HEK293T (cell line): ENCODE results near the gene ACKR3.

Experiments
- ARNT ChIP-seq: fragments of 450-650 bp; IDR thresholded peaks from 2 replicates; pipeline ENCODE4 v1.6.1; 2017; ENCODE audit warnings: mild to moderate bottlenecking
- BHLHE40 ChIP-seq: fragments of 450-650 bp; IDR thresholded peaks from 2 replicates; pipeline ENCODE4 v1.6.1; 2016; ENCODE audit warnings: mild to moderate bottlenecking, moderate library complexity, borderline replicate concordance
- FOXK2 ChIP-seq: fragments of 450-650 bp; IDR thresholded peaks from 2 replicates; pipeline ENCODE4 v1.6.1; 2016; ENCODE audit warnings: mild to moderate bottlenecking
- FOXM1 ChIP-seq: fragments of 450-650 bp; IDR thresholded peaks from 2 replicates; pipeline ENCODE4 v1.6.1; 2017; ENCODE audit warnings: mild to moderate bottlenecking, borderline replicate concordance
- L3MBTL2 ChIP-seq: fragments of 450-650 bp; conservative IDR thresholded peaks from 2 replicates; pipeline ENCODE4 v1.6.1; 2016; ENCODE audit warnings: mild to moderate bottlenecking
- LEF1 ChIP-seq: fragments of 450-650 bp; IDR thresholded peaks from 2 replicates; pipeline ENCODE4 v1.6.1; 2017; ENCODE audit warnings: mild to moderate bottlenecking, borderline replicate concordance
- SUZ12 ChIP-seq: fragments of 450-650 bp; IDR thresholded peaks from 2 replicates; pipeline ENCODE4 v1.6.1; 2016; ENCODE audit warnings: mild to moderate bottlenecking
- TARDBP ChIP-seq: fragments of 450-650 bp; IDR thresholded peaks from 2 replicates; pipeline ENCODE4 v1.6.1; 2016
- TF ChIP-seq, protein P1 (sequence below): fragments of 450-650 bp; IDR thresholded peaks from 2 replicates; pipeline ENCODE4 v1.6.1; 2016

DNA sequence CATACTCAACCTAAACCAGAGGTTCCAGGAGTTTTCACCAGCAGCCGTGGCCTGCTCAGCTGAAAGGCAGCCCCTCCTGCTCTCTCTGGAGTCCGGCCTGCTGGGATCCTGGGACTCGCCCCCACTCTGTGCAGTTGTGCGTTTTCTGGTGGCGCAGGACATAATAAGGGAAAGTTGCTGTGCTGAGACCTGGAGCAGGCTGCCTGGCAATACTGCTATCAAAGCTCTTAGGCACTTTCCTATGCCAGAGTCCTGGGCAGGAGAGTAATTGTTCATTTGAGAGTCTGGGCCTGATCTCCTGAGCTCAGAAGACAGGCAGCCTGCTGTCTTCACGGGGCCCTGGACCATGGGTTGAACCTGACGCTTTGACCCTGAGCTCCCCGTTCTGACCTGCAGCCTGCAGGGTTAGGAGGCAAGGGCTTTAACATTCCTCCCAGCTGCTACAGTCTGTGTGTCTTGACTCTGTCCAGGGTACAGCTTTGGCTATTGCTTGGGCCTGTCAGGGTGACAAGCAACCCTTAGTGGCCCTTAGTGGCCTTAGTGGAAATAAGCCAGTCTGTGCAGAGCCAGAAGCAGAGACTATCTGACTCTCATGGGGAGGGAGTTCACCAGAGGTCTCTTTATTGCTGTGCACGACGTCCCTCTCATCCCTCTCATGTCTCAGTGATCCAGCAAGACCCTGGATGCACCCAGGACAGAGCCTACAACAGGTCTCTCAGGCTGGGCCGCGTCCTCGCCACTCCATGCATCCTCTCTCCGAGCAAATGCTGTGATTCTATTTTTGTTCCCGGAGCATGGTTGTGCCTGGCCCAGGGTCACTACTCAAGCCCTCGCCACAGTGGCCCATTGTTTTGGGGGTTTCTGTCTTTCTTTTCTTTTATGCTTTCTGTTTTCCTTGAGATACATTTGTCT is 60.6 kb downstream of the ACKR3 start:
- TF ChIP-seq FOXM1 (no peak), FOXK2 (no peak), BHLHE40 (no peak), LEF1 (no peak), SUZ12 (no peak), ARNT (no peak), TARDBP (no peak), L3MBTL2 (no peak)
- TF ChIP-seq, protein P1, sequence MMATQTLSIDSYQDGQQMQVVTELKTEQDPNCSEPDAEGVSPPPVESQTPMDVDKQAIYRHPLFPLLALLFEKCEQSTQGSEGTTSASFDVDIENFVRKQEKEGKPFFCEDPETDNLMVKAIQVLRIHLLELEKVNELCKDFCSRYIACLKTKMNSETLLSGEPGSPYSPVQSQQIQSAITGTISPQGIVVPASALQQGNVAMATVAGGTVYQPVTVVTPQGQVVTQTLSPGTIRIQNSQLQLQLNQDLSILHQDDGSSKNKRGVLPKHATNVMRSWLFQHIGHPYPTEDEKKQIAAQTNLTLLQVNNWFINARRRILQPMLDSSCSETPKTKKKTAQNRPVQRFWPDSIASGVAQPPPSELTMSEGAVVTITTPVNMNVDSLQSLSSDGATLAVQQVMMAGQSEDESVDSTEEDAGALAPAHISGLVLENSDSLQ: no peak
